A673 (cell line): ENCODE results near the gene ECSCR. TPM values are rescaled to one million over a fixed set of nuclear protein-coding genes. Genes with fewer than 3 reads are reported as not detected.
"Not testable (repeated sequence)": the region's sequence is repeated elsewhere in the genome, so short reads cannot be mapped to it uniquely, and the experiment has no call there.

Source experiments
- BruUV-seq: library from RNA; stranded (reverse); fragments of 400-500 nt; replicated peaks from 2 replicates; lab custom pipeline; 2021; lab: Mats Ljungman, UMichigan
- CTCF ChIA-PET: fragments of 300-600 bp; sonication (Branson Sonifier 250); formaldehyde crosslinking; loops from one replicate; lab custom pipeline; 2022; ENCODE audit warnings: antibody characterized with exemption; lab: Charles Lee
- POLR2A ChIA-PET: fragments of 300-600 bp; sonication (Branson Sonifier 250); formaldehyde crosslinking; loops from one replicate; lab custom pipeline; 2022; ENCODE audit warnings: antibody characterized with exemption; ENCODE audit not compliant: low non-redundant PET; lab: Charles Lee
- DNase-seq: peaks from one replicate; pipeline ENCODE4 v3.0.0-alpha.2; 2015; ENCODE audit warnings: low spot score
- H3K27ac ChIP-seq: fragments of 200-600 bp; sonication (generic); 2 replicates; pipeline ENCODE4 v1.5.1; 2016; ENCODE audit warnings: mixed run types, low read depth, mild to moderate bottlenecking, mixed read lengths, antibody characterized with exemption, low read length; ENCODE audit not compliant: poor library complexity, severe bottlenecking
- H3K27me3 ChIP-seq: fragments of 200-600 bp; sonication (generic); replicated peaks from 2 replicates; pipeline ENCODE4 v1.6.1; 2017; ENCODE audit warnings: mixed run types, low read depth, mild to moderate bottlenecking, mixed read lengths, antibody characterized with exemption, low read length; ENCODE audit not compliant: insufficient read depth, poor library complexity
- H3K36me3 ChIP-seq: fragments of 200-600 bp; sonication (generic); 2 replicates; pipeline ENCODE4 v1.6.1; 2016; ENCODE audit warnings: mixed run types, mild to moderate bottlenecking, mixed read lengths, antibody characterized with exemption, low read length; ENCODE audit not compliant: insufficient read depth, poor library complexity, severe bottlenecking
- H3K4me1 ChIP-seq: fragments of 200-600 bp; sonication (generic); 2 replicates; pipeline ENCODE4 v1.6.1; 2017; ENCODE audit warnings: mixed run types, mild to moderate bottlenecking, mixed read lengths, antibody characterized with exemption, low read length; ENCODE audit not compliant: insufficient read depth, poor library complexity, severe bottlenecking
- H3K4me3 ChIP-seq: fragments of 200-600 bp; sonication (generic); 2 replicates; pipeline ENCODE4 v1.5.1; 2016; ENCODE audit warnings: low read depth, mixed run types, mild to moderate bottlenecking, mixed read lengths, low read length; ENCODE audit not compliant: poor library complexity, severe bottlenecking
- H3K9me3 ChIP-seq: fragments of 200-600 bp; sonication (generic); 2 replicates; pipeline ENCODE4 v1.6.1; 2016; ENCODE audit warnings: mixed run types, low read depth, mild to moderate bottlenecking, mixed read lengths, antibody characterized with exemption, low read length; ENCODE audit not compliant: poor library complexity, severe bottlenecking
- CTCF ChIP-seq: fragments of 300-800, 200-600 bp; sonication (generic); conservative IDR thresholded peaks from 2 replicates; pipeline ENCODE4 v1.5.1; 2017; ENCODE audit warnings: low read depth, mild to moderate bottlenecking, antibody characterized with exemption, low read length, moderate library complexity, mixed read lengths
- EZH2 ChIP-seq: fragments of 200-600 bp; sonication (generic); IDR thresholded peaks from 2 replicates; pipeline ENCODE4 v1.6.1; 2017; ENCODE audit warnings: borderline replicate concordance, low read depth, mild to moderate bottlenecking, mixed read lengths, antibody characterized with exemption, low read length; ENCODE audit not compliant: poor library complexity, severe bottlenecking
- intact Hi-C: fragments of 100-400 bp; cut with micrococcal nuclease; formaldehyde crosslinking; loops from one replicate; pipeline ENCODE4 v1.10.0; 2022; ENCODE audit not compliant: unreplicated experiment
- total RNA-seq: library from RNA; stranded (reverse); gene quantifications from 2 replicates; pipeline ENCODE4 v1.2.3, GENCODE V29; 2021

ECSCR gene
- total RNA-seq, 1 experiment from 2014 or later = 1.6 TPM

GRCh38 chr5:139486201-139486600, 23.7 kb upstream of the ECSCR start:
- intact Hi-C loops = no loop called here
- no peak overlapping the region for H3K4me3 ChIP-seq
- peaks cover 10% of the 10 kb centered on the region for H3K4me1 ChIP-seq
- ChIA-PET POLR2A (interaction anchor here (0.7 kb wide), 2 partner anchors 31 to 1120 kb away, joined by 3 to 5 read pairs; no protein-coding TSS in a partner anchor), CTCF (no interaction called here)
- TF ChIP-seq EZH2 (no peak), CTCF (no peak)
- no peaks in the 10 kb centered on the region for H3K27me3 ChIP-seq
- DNase-seq = no peak
- no peaks in the 10 kb centered on the region for H3K9me3 ChIP-seq
- no TSS peak for BruUV-seq
- H3K27ac ChIP-seq = no peak overlapping the region
- no peaks in the 10 kb centered on the region for H3K36me3 ChIP-seq

- H3K27me3 ChIP-seq, H3K4me3 ChIP-seq, intact Hi-C loops, H3K36me3 ChIP-seq, CTCF ChIA-PET, H3K9me3 ChIP-seq, BruUV-seq, DNase-seq, H3K4me1 ChIP-seq: not testable (repeated sequence)
- H3K27ac ChIP-seq = peak overlapping the region; percentile 89
- POLR2A ChIA-PET = interaction anchor here (0.6 kb wide), 1 partner anchor 191 kb away, joined by 3 read pairs; no protein-coding TSS in a partner anchor
Measured at GRCh38 chr5:139482890-139483208, 20.3 kb upstream of the ECSCR start.

- H3K27me3 ChIP-seq = no peaks in the 10 kb centered on the region
- DNase-seq = peak; percentile 96
- peaks cover 10% of the 10 kb centered on the region for H3K4me1 ChIP-seq
- ChIA-PET CTCF (interaction anchor here (1.2 kb wide), 1 partner anchor 60 kb away, joined by 6 read pairs; no protein-coding TSS in a partner anchor), POLR2A (interaction anchor here (0.6 kb wide), 2 partner anchors 192 to 992 kb away, joined by 3 to 4 read pairs; no protein-coding TSS in a partner anchor)
- BruUV-seq = TSS peak; percentile 40
- TF ChIP-seq EZH2 = no peak
- TF ChIP-seq CTCF = no peak
- intact Hi-C loops = no loop called here
- H3K36me3 ChIP-seq = peaks cover 10% of the 10 kb centered on the region
- peak within 1 kb of the TSS; percentile 55 for H3K4me3 ChIP-seq
- H3K9me3 ChIP-seq = no peaks in the 10 kb centered on the region
- peak within 1 kb of the TSS; percentile 89 for H3K27ac ChIP-seq
Measured at GRCh38 chr5:139482050-139482889, 19.7 kb upstream of the ECSCR start, which contains the start of gene STING1. Gene STING1, minus strand, starts transcription at chr5:139482758. Its CDS starts 1,054 bp downstream, at chr5:139481704.
